Ecto neural progenitor cell (in vitro differentiated cells): ENCODE results near the gene CYP2A7.
"Not testable (repeated sequence)": the region's sequence is repeated elsewhere in the genome, so short reads cannot be mapped to it uniquely, and the experiment has no call there.

Source experiments
- DNase-seq: peaks from one replicate; pipeline ENCODE4 v3.0.0-alpha.2; 2018; ENCODE audit warnings: low spot score

The CYP2A7 gene

DNA sequence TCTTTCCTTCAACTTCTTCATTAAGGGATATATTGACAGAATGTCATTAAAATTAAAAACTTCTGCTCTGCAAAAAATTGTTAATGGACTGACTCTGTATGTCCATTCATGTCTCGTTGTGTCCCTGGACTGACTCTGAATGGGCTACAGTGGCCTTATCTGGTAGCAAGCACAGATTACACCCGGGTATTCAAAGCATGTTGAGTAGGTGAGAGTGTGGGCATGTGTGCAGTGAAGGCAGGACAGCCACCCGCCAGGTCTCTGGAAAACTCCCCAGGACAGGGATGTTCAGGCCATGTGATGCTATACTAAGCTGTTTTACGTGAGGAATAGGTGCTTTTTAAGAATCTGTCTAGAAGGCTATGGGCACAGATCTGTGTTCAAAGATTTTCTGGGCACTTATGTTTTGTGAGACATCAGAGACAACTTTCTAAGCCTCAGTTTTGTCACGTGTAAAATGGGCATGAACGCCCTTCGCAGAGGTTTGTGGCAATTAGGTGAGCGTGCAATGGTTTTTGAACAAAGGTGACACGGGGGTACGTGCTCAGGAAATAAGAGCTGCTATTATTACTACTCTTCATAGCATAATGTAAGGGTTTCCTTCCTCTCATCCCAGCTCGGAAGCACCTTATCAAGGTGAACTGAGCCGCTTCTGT, 38.9 kb downstream of the CYP2A7 start:
- not testable (repeated sequence) for DNase-seq

DNA sequence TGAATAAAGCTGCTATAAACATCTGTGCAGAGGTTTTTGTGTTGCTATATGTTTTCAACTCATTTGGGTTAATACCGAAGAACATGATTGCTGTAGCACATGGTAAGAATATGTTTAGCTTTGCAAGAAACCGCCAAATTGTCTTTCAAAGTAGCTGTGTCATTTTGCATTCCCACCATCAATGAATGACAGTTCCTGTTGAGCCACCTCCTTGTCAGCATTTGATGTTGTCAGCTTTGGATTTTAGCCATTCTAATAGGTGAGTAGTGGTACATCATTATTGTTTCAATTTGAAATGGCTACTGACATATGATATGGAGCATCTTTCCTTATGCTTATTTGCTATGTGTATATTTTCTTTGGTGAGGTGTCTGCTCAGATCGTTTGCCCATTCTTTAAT, 40.0 kb downstream of the CYP2A7 start:
- not testable (repeated sequence) for DNase-seq

DNA sequence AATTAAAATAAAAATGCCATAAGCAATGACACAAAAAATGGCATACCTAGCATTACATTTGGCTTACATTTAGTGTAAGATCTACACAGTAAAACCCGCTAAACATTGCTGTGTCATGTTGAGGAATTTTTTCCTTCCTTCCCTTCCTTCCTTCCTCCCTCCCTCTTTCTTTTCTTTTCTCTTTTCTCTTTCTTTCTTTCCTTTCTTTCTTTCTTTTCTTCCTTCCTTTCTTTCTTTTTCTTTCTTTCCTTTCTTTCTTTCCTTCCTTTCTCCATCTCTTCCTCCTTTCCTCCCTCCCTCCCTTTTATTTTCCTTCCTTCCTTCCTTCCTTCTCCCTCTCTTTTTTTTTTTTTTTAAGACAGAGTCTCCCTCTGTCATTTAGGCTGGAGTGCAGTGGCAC, 43.6 kb downstream of the CYP2A7 start:
- DNase-seq, result not testable (repeated sequence)

DNA sequence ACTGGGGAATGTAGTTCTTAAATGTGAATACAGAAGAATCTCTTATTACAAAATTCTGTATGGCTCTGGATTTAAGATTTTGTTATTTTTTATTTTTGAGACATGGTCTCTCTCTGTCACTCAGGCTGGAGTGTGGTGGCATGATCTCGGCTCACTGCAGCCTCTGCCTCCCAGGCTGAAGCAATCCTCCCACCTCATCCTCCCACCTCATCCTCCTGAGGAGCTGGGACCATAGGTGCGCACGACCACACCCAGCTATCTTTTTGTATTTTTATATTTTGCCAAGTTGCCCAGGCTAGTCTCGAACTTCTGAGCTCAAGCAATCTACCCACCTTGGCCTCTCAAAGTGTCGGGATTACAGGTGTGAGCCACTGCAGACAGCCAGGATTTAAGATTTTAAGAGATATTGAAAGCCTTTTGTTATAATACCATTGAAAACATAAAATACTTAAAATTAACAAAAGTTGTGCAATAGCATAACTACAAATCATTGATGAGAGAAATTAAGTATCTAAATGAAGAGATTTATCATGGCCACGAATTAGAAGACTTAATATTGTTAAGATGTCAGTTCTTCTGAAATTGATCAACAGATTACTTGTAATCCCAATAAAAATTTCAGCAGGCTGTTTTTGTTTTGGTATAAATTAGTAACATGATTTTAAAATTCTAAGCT, 45.1 kb downstream of the CYP2A7 start:
- DNase-seq, result no peak

DNA sequence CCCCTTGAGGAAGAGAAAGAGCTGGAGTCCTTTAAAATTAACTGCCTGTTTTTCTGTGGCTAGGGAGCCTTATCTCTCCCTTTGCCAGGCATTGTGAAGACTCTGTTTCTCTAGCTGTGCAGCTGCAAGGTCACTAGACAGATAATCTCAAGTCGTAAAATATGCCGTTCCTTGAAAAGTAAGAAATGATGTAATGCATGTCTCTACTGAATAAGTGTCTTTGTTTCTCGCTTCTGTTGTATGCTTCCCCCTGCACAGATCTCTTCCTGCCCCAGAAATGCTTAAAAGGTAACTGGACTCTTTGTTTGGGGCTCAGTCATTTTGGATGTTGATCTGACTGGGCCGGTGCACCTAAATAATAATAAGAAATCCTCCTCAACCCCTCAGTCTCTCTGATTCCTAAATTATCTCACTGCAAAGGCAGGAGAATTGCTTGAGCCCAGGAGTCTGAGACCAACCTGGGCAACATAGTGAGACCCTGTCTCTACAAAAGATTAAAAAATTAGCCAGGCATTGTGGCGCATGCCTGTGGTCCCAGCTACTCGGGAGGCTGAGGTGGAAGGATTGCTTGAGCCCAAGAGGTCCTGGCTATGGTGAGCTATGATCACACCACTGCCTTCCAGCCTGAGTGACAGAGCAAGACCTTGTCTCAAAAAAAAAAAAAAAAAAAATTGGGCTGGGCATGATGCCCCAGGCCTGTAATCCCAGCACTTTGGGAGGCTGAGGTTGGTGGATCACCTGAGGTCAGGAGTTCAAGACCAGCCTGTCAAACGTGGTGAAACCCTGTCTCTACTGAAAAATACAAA, 48.1 kb downstream of the CYP2A7 start:
- DNase-seq, result not testable (repeated sequence)

DNA sequence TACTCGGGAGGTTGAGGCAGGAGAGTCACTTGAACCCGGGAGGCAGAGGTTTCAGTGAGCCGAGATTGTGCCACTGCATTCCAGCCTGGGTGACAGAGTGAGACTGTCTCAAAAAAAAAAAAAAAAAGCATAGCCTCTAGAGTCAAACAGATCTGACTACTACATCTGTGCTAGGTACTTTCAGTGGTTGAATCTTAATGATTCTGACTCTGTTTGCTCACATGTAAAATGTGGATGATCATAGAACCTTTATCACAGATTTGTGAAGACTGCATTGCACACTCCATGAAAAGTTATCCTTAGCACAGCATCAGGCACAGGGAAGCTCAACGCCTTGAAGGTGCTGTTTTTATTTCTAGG, 49.6 kb downstream of the CYP2A7 start:
- DNase-seq, result not testable (repeated sequence)

DNA sequence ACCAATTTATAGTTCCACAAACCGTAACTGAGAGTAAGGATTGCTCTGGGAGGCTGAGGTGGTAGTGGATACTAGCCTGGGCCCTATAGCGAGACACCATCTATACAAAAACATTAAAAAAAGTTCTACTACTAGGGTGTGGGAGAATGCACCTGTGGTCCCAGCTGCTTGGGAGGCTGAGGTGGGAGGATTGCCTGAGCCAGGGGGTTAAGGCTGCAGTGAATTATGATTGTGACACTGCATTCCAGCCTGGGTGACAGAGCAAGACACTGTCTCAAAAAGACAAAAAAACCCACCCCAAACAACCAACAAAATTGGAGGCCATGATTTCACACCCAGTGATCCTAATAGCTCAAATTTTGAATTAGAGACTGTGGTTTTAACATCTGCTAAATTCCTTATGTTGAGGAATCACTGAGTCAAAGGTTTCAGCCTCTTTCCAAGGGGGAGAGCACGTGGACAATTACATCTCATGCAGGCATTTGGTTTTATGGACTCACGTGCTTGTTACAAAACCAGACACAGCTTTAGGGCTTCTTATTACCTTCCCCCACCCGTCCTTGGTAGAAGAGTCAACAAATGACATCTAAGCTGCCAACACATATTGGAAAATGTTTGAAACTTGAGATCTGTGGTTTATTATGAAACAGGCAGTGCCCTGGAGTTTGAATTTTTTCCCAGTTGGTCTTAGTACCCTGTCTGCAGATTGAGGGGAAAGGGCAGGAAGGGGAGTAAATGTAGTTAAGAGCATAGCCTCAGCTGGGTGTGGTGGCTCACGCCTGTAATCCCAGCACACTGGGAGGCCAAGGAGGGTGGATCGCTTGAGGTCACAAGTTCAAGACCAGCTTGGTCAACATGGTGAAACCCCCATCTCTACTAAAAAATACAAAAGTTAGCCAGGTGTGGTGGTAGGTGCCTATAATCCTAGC, 50.3 kb downstream of the CYP2A7 start:
- DNase-seq, result no peak

DNA sequence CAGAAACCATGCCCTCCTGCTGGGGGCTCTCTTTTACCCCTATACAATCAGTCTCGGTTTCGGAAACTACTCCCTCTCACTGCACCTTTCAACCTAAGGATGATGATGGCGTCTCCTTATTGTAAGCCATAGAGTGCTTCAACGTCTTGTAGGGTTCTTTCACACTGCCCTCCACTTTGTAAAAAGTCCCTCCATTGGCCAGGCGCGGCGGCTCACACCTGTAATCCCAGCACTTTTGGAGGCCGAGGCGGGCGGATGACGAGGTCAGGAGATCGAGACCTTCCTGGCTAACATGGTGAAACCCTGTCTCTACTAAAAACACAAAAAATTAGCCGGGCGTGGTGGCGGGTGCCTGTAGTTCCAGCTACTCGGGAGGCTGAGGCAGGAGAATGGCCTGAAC, 51.3 kb downstream of the CYP2A7 start:
- DNase-seq, result not testable (repeated sequence)

DNA sequence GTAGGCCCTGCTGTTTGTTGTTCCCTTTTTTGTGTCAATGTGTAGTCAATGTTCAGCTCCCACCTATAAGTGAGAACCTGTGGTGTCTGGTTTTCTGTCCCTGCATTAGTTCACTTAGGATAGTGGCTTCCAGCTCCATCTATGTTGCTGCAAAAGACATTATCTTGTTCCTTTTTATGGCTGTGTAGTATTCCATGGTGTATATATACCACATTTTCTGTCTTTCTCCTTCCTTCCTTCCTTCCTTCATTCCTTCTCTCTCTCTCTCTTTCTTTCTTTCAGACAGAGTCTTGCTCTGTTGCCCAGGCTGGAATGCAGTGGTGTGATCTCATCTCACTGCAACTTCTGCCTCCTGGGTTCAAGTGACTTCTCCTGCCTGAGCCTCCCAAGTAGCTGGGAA, 52.8 kb downstream of the CYP2A7 start:
- DNase-seq, result no peak

DNA sequence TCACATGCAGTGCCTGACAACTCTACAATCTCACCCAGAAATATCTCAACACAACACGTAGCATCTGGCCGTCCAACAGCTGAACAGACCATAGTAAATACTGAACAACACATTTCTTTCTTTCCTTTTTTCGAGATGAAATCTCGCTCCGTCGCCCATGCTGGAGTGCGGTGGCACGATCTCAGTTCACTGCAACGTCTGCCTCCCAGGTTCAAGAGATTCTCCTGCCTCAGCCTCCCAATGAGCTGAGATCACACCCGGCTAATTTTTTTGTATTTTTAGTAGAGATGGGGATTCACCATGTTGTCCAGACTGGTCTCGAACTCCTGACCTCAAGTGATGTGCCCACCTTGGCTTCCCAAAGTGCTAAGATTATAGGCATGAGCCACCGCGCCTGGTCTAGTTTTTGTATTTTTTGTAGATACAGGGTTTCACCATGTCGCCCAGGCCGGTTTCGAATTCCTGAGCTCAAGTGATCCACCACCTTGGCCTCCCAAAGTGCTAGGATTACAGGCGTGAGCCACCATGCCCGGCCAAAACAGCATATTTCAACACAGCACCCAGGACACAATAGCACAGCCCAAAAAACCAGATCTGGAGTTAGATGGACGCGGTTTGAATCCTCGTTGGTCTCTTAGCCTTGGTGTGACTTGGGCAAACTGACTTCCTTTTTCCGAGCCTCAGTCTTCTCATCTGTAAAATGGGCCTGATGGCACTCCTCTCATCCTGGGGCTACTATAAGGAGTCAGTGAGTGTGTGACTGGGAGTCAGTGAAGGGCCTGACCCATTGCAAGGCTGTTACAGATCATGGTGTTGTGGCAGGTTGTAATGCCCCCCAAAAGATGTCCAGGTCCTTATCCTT, 54.4 kb downstream of the CYP2A7 start:
- no peak for DNase-seq

DNA sequence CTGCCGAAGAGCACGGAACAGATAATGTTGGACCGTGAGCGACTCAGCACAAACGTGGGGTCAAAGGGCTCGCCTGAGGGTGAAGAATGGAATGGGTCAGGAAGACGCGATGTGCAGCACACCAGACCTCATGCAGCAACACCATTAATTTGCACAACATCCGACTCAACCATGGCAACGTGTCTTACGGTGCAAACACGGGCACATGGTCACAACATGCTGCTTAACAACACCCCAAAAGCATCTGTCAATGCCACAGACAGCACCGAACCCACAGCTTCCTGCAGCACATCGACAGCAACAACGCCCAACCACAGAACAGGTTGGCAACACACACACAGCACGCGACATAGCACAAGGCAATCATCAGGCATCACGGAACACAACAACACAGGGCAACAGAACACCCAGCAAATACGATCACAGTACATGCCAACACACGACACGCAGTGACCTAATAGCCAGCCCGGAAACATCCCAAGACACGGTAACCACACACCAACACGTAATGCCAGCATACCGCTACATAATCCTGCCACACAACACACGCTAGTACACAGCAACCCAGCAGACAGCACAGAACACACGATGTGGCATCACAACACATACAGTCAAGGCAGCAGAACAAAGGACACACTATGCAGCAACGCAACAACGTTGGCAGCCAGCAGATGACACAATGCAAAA, 55.2 kb downstream of the CYP2A7 start:
- not testable (repeated sequence) for DNase-seq

DNA sequence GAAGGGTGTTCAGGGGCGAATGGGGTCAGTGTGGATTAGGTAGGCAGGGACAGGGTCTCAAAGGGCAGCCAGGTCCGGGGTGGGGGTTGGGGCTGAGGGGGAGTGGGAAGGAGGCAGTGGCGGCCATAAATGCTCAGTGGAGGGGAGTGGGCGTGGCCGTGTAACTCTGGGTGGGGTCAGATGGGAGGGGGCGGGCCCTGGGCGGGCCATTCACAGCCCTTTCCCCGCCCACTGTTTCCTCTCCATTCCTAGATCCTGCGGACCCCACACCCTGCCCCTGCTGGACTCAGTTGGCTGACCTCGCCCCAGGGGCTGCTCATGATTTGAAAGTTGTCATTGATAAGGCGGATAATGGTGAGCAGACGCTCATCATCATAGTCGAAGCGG, 55.7 kb downstream of the CYP2A7 start:
- DNase-seq, result not testable (repeated sequence)

DNA sequence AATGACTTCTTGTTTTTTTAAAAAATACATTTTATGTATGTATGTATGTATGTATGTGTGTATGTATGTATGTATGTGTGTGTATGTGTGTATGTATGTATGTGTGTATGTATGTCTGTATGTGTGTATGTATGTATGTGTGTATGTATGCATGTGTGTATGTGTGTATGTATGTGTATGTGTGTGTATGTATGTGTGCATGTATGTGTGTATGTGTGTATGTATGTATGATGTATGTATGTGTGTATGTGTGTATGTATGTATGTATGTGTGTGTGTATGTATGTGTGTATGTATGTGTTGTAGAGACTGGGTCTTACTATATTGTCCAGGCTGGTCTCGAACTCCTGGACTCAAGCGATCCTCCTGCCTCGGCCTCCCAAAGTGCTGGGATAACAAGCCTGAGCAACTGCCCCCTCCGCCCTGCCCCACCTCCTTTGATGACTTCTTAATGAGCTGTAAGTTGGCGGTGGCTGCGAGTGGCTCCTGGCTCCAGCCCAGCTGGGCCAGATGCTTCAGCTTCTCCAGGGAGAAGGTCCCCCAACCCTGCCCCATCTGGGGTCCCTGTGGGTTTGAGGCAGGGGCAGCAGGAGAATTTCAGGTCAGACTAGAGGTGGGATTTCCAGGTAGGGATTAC, 56.5 kb downstream of the CYP2A7 start:
- DNase-seq, result not testable (repeated sequence)
